HS-5 (cell line): Measurements from ENCODE around the gene ABHD2.

ENCODE experiments used
- DNase-seq: peaks from one replicate; pipeline ENCODE4 v3.0.0-alpha.2; 2012; ENCODE audit warnings: low read depth

Gene ABHD2

DNA sequence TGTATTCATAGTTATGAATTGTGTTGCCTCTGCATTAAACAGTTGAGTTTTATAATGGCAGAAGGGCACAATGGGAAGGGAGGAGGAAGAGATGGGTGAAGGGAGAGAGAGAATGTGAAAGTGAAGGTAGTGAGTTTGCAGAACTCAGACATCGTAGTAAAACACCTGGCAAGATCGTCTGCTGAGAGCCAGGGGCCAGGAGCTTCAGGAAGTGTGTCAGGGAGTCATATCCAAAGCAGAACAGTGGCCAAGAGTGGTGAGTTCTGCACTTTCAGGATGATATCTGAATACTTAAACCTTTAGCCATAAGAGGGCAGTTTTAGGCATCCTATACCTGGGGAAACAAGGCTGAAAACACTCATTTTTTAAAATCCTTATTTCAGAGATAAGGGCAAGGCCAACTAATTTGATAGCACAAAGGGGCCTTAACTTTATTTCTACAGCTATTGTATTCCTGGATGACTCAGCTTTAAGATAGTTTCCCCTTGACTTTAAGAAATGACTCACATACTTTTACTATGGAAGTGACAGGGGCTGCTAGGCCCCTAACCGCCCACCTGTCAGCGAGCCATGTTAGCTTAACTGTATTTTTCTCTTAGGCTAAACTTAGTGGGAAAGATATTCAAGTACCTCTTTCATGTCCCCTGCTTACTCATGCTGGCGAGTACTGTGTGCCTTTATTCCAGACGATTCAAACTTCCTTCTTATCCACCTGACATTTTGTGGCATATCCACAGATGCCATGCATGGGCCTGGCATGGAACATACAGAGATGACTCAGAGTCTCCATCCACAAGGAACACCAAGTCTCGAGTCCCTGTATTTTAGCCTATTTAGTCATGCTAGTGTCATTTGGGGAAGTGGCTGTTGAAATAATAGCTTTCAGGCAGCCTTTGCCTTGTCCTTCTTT is 79.3 kb downstream of the ABHD2 start:
- peak; percentile 72 for DNase-seq

DNA sequence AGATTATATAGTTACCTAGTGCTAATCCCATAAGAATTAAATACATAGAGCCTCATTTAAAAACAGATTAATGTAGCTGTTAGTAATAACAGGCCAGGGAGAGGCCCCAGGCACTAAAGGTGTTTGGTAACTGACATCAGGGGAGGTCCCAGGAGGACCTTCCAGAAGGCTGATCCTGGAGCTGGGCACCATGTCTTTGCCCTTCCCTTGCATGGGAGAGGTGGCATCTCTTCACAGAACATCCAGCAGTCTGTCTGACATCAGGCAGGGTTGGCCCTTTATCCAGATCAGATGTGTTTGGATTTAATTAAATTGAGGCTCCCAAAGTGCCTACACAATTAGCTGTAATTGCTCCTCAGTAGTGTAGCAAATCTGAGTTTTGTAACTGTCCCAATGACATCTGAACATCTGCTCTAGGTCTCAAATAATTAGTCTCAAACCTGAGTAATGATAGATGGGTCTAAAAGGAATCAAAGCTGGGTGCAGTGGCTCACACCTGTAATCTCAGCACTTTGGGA is 80.1 kb downstream of the ABHD2 start:
- DNase-seq, result no peak

DNA sequence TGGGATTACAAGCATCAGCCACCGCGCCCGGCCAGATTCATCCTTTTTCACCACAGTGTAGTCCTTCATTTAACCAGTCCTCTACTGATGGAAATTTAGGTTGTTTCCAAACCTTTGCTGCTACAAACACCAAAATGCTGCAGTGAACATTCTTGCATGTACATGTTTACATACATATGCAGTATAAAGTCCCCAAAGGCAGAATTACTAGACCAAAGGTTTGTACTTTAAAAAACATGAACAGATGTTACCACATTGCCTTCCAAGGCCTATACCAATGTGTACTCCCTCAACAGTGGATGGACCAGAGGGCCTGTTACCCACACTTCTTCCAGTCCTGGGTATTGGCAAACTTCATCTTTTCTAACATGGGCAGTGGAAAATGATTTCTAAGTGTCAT is 82.1 kb downstream of the ABHD2 start:
- no peak for DNase-seq

DNA sequence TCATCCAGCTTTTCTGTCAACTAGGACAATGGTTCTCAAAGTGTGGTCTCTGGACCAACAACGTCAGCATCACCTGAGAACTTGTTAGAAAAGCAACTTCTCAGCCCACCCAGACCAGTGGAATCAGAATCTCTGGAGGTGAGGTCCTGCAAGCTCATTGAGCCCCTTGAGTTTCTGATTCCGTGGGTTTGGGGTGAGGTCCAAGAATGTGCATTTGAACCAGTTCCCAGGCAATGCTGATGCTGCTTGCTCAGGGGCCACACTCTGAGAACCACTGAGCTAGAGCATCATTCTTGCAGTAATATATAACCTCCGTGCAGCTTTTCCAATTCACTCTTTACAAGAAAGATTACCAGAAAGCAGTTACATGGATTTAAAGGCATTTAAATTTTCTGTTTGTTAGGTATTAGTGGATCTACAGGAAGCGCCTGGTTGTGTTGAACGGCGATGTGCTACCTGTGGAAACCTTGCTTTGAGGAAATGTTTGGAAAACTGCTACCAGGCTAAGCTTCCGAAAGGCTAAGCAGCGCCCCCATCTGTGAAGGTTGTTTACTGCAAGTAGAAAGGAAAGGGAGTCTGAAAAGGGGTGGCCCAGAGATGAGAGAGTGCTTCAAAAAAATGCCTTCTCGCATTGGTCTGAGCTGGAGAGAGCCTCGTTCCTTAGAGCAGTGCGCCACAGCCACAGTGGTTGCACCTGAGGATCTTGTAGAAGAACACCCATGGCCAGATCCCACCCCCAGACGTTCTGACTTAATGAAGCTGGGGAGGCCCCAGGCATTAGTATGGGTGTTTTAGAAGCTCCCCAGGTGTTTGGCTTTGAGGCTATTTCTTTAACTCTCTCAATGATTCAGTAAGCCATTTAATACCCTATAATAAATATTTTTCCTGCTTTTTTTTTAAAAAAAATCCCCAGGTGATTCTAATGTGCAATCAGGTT is 83.1 kb downstream of the ABHD2 start:
- DNase-seq, result no peak

DNA sequence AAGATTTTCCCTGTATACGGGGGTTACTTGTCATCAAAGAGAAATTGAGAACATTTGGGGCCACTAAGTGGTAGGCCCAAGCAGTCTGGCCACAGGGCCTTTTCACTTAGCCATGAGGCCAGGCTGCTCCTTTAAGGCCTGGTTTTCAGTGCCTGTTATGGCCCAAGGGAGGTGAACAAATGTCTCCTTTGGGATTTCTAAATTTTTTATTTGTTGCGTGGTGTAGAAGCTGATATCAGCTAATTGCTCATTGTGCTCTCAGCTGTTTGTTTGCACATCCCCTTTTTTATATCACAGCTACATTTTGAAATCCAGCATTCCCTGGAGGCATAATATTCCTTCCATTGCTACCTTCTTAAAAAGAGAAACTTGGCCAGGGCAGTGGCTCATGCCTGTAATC is 84.7 kb downstream of the ABHD2 start:
- DNase-seq, result no peak

DNA sequence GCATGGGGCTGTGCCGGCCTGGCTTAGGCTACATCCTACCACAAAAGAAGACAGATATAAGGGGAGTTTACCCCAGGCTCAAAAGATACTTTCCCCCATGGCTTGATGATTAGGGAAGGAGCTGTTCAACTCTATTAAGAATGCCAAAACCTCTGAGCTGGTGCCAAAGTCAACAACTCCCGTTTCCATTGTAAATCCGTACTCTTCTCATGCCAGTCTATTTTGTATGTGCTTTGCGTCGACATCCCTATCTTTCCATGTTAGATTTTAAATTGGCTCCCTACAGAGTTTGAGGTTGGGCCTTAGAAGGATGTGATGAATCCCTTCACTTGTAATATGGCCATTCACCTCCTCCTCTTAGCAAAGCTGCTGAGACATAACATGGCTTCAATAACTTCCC is 86.2 kb downstream of the ABHD2 start:
- DNase-seq, result no peak

DNA sequence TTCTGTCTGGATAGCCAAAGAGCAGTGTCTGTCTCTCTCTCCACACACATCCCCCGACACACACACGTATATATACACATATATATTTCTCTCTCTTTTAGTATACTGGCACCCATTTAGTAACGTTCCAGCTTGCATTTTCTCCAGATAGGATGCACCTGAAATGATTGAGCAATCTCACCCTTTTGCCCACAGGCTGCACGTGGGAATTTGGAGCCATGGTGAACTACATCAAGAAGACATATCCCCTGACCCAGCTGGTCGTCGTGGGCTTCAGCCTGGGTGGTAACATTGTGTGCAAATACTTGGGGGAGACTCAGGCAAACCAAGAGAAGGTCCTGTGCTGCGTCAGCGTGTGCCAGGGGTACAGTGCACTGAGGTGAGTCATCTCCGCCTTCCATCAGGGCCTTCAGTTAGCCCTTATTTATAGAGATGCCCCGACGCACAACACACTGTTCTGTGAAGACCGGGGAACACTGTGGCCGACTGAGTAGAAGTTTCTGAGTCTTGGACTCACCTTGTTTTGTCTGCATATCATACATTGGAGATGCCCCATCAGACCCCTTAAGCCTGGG is 87.4 kb downstream of the ABHD2 start:
- no peak for DNase-seq

DNA sequence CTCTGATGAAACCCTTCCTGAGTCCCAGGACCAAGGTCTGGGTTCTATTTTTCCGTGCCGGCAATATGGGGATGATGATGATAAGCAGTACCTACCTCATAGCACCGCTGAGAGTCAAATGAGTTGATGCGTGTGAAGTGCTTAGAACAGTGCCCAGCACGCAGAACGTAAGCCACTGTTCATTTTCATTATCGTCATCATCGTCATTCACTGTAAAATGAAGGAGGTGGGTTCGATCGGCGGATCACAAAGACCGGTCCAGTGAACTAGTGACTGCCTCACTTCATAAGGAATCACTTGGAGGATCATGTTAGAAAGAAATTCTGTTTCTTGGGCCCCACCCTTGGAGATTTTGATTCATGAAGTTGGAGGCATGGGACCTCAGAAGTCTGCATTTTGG is 88.9 kb downstream of the ABHD2 start:
- DNase-seq, result no peak

DNA sequence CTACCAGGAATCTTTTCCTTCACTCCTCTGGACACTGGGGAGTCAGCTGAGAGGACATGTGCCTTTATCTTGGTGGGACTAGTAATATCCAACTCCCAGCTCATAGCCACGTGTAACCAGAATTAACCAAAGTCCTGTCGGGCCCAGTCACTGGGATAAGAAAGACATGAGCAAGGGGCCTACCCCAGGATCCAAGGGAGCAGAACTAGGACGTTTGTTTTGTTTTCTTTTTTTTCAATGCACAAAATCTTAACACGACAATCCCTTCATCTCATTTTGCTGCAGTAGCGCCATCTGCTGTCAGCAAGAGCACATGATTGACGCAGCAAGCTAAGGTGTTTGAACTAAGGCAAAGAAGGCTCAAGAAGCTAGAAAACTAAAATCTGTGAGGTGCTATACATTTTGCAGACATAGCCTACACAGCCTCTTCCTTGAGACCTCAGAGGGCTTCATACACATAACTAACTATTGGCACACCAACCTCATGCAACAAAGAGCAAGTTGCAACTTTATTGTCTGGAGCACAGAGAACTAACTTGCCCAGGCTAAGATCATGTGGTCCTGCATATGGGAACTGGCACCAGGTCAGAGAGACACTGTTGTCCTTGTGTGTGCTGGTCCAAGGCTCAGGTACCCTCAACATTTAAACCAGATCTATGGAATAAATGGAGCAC is 89.5 kb downstream of the ABHD2 start:
- peak; percentile 16 for DNase-seq

DNA sequence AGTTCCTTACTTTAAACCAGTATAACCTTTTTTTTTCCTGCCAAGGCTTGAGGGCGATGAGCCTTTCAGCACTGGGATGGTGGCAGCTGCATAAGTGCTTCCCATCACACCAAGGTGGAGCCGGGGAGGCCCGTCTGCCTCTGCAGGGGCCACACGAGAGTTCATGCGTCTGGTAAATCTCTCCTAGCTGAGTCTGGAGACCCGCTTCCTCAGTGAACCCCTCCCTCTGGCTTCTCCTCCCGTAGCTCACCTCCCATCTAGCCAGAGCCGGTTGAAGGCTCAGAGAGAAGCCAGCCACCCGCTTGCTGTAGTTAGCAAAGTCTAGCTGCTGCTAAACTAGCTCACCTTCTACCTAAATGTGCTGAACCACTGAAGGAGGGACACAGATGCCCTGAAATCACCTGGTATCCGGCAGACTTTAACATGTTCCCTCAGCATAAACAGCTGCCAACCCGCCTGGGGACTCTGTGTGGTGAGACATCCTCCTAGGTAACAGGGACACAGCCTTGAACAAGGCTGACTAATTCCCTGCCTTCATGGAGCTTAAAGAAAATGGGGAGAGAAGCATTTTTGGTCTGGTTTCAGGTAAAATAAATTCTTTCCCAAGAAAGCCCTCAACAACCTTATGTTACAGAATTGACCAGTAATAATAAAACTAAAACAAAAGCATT is 90.2 kb downstream of the ABHD2 start:
- no peak for DNase-seq

DNA sequence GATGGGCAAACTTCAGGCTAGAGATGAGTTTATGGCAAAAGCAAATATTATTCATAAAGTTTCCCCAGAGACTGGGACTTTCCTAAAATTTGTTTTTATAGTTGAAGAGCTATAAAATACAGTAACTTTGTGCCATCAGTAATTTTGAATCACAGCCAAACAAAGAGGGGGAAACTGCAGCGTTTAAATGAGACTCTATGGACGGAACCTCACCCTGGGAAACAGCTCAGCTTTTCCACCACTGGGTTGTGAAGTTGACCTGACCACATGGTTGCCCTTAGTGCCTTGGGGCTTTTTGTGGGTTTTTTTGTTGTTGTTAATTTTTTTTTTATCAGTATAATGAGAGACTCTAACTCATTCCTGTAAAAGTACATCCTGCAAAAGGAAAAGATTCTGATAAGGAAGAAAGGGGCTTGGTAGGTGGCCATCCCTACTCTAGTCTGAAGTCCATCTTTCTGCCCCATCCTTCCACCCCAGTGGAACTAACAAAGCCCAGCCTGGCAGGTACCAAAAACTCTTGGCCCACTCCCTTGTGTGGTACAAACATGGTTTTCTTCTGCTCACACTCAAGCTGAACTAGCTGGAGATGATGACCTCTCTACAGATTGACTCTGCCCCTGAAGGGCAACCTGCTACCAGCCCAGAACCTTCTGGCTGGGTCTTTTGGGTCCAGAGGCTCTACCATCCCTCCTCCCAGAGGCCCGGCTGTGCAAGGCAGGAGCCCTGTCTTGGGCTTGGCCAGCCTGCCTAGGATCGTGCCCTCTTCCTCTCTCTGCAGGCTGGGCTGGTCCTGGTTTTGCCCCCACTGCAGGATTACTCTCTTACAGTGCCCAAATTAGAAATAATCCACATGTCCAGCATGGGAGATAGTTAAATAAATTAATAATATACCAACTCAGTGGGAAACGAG is 92.0 kb downstream of the ABHD2 start:
- no peak for DNase-seq

DNA sequence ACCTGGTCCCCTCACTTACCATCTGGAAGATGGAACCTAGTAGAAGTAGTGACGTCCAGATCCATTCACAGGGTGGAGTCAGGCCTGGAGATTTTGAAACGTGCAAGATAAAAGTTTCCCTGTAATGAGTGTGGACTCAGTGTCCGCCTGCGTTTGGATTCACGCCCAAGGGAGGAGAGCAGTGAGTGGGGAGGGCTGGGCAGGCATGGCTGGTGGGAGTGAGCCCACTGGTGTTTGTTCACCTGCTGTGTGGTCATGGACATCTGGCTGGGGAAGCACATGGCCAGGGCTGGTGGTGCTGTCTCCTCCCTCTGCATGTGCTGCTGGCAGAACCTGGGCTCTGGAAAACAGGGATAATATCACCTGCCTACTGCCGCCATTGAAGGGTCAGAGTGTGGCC is 96.1 kb downstream of the ABHD2 start:
- no peak for DNase-seq

DNA sequence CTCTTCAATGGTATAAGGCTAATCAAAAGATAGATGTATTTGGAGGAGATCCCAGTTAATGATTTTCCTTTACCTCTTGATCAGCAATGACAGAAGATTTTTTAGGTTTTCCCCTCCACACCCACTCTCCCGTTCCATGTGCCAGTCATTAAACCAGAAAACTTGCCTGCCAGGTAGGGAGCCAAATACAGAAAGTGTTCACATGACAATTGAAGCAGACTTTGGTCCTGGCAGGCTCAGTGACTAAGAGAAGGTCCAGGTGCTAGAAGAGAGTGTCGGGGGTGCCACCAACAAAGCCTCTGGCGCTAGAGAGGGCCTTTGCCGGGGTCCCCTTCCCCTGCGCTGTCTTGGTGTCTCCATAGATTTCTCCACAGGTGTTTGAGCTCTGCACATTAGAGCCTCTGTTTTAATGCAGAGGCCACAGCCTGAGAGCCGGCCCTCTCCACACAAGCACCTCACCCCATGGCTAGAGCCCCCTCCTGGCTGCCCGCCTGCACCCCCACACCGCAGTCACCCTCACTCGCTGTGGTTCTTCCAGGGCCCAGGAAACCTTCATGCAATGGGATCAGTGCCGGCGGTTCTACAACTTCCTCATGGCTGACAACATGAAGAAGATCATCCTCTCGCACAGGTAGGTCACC is 96.8 kb downstream of the ABHD2 start:
- no peak for DNase-seq

DNA sequence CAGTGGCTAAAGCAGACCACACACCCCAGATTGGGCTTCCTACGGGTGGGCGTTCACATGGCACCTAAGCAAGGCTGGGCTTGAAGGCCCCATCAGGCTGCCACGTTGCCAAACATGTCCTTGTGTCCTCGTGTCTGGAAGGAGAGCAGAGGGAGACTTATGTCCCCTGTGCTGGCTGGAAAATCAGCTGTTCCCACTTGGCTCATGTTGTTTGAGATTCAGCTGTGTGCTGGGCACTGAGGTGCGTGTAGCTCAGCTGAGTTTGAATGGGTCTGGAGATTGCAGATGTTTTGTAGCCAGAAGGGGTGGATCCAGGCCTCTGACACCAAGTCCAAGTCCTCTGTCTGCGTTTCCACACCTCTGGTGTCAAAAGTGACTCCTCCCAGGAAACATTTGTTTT is 98.5 kb downstream of the ABHD2 start:
- no peak for DNase-seq

DNA sequence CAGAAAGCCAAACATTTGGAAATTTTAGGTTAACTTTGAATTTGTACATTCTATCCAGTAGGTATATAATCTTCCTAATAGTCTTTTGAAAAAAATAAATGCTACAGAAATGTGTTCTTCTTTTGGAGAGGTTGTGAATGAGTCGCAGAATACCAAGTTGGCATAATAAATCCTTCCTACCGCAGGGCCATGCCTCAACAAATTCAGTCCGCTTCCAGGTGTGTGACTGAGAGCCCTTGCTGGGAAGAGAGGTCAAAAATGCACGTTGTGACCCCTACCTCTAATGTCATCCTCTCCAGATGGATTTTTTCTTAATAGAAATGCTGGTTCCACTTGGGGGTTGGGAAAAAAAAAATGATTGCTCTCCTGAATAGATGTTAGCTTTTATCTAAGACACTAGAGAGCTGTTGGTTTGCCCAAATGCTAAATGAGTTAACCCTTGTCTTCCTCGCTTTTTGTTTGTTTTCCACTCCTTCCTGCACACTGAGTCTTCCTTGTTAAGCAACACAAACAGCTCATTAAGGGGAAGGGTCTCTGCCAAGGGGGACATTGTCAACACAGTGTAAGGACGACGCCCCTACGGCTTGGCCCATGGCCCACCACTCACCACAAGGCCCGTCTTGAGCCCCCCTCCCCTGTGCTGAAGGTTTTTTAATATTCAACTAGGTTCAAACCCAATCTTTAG is 99.2 kb downstream of the ABHD2 start:
- DNase-seq, result no peak

DNA sequence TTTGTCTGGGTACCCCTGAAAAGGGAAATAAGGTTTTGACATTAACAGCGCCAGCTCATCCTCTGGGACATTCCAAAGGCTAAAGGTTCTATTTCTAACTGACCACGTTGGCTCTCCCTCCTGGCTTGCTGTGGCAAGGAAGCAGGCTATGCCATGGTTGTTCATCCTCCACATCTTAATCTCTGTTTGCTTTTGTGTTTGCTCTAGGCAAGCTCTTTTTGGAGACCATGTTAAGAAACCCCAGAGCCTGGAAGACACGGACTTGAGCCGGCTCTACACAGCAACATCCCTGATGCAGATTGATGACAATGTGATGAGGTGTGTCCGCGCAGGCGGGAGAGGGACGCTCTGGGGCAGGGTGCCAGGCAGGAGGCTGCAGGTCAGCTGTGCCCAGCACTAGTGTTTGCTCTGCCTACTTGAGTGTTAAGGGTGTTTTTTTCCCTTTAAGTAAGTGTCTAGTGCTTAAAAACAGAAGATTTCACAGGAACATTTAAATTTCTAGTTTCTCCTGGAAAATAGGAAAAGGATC is 99.8 kb downstream of the ABHD2 start:
- no peak for DNase-seq

DNA sequence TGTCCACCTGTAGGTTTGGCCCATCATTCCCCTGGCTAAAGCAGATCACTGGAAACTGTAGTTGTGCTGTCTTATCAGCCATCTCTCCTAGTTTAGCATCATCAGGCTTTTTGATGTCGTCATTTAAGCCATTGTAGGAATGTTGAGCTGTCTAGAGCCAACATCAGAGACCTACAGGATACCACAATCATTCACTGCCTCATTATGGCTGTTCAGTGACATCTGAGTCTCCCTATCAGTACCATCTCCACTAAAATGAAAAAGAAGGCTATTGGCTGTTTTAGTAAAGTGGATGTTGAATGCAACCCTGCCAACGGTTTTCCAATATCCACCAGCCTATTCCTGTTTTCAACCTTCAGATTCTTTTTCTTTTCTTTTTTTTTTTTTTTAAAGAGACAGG is 103.9 kb downstream of the ABHD2 start:
- DNase-seq, result no peak

DNA sequence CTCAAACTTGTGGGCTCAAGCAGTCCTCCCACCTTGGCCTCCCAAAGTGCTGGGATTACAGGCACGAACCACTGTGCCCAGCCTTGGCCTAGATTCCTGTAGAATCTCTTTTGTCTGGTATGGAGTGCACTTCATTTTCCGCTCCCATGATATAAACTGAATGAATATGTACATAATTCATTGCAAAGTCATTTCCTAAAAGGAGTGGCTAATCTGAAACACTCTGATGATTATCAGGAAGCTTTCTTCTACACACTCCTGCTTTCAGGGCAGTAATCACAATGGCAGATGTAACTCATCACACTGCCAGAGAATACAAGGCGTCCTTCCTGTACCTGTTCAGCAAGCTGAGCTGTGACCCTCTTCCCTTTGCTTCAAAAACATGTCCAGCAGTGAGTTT is 104.5 kb downstream of the ABHD2 start:
- no peak for DNase-seq

DNA sequence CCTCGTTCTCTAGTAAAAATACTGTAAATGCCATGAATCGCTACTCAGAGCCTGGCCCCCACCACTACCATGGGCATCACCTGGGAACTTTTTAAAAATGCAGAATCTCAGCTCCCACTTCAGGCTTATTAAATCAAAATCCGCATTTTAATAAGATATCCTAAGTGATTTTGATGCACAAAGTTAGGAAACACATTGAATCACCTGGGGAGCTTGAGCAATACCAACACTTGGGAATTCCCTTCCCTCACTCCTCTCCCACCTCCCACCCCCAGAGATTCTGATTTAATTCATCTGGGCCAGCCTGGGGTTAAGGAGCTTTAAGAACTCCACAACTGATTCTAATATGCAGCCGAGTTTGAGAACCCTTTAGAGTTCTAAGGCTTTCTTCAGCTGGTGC is 106.4 kb downstream of the ABHD2 start:
- no peak for DNase-seq
